ENCODE data around the gene TNIK.
A peak's percentile ranks its signal among the peaks of the same experiment; 100 is the strongest.

The TNIK gene

DNA sequence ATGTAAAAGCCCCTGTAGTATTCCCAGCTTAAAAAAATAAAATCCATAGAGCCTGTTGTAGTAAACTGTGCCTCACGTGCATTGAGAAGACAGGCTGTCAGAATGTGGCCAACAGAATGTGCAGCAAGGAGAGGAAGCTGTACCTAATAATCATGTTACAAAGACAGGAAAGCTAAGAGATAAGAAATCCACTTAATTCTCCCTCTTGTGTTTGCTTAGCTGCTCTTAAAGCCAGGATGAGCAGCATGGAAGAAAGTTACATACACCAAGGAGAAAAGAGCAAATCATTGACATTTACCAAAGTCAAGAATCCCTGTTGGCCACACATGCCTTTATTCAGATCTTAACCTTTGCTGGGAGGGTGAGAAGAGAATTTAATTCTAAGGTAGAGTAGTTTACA is 85.9 kb downstream of the TNIK start:
- Histone ChIP-seq H3K36me3 (ENCODE audit: insufficient read depth, low read length) (no peaks in the 10 kb centered on the region), H3K4me3 (ENCODE audit: low read length, poor library complexity, severe bottlenecking) (no peak overlapping the region), H4K20me1 (ENCODE audit: insufficient read depth, low read length, poor library complexity, severe bottlenecking) (peaks cover 13% of the 10 kb centered on the region), H3K27me3 (ENCODE audit: insufficient read depth, low read length, poor library complexity, severe bottlenecking) (no peaks in the 10 kb centered on the region), H3F3A (ENCODE audit: low read depth) (no peaks in the 10 kb centered on the region), H2AFZ (ENCODE audit: low read length) (no peak overlapping the region), H3K9ac (ENCODE audit: low read depth, low read length, poor library complexity, severe bottlenecking) (peak overlapping the region; percentile 3), H3K9me2 (replicated peaks; ENCODE audit: low read depth, low read length) (no peaks in the 10 kb centered on the region), H3K9me3 (ENCODE audit: insufficient read depth, low read depth, low read length) (no peaks in the 10 kb centered on the region), H3K79me2 (ENCODE audit: insufficient read depth, low read length) (peaks cover 91% of the 10 kb centered on the region), H3K4me1 (ENCODE audit: insufficient read depth, low read length, poor library complexity, severe bottlenecking) (peaks cover 26% of the 10 kb centered on the region), H3K4me2 (ENCODE audit: low read depth, low read length, poor library complexity, severe bottlenecking) (no peak overlapping the region)
- TF ChIP-seq, protein P1, sequence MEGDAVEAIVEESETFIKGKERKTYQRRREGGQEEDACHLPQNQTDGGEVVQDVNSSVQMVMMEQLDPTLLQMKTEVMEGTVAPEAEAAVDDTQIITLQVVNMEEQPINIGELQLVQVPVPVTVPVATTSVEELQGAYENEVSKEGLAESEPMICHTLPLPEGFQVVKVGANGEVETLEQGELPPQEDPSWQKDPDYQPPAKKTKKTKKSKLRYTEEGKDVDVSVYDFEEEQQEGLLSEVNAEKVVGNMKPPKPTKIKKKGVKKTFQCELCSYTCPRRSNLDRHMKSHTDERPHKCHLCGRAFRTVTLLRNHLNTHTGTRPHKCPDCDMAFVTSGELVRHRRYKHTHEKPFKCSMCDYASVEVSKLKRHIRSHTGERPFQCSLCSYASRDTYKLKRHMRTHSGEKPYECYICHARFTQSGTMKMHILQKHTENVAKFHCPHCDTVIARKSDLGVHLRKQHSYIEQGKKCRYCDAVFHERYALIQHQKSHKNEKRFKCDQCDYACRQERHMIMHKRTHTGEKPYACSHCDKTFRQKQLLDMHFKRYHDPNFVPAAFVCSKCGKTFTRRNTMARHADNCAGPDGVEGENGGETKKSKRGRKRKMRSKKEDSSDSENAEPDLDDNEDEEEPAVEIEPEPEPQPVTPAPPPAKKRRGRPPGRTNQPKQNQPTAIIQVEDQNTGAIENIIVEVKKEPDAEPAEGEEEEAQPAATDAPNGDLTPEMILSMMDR (conservative IDR thresholded peaks at IDR 0.05; ENCODE audit: low read length) = no peak
- TF ChIP-seq EZH2phosphoT487 (IDR thresholded peaks at IDR 0.05; ENCODE audit: borderline replicate concordance) = no peak

DNA sequence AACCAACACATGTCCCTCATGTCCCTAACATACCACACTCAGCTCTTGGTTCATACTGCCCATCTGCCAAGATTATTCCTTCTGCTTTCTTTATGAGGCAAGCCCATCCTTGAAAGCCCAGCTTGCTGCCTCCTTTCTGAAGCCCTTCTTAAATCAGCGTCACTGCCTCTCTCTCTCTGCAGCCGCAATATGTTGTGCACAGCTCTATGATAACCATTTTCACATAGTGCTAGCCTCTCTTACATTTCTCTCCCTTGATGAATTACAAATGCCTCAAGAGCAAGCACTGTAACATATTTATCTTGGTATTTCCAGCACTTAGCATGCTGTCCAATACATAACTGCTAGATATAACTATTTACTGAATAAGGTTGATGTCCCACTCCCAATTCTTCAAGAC is 86.5 kb downstream of the TNIK start:
- H3F3A ChIP-seq (ENCODE audit: low read depth) = no peaks in the 10 kb centered on the region
- H3K9ac ChIP-seq (ENCODE audit: low read depth, low read length, poor library complexity, severe bottlenecking) = peak overlapping the region; percentile 3
- H3K4me1 ChIP-seq (ENCODE audit: insufficient read depth, low read length, poor library complexity, severe bottlenecking) = peaks cover 26% of the 10 kb centered on the region
- H3K36me3 ChIP-seq (ENCODE audit: insufficient read depth, low read length) = 0 out of 2 replicates have a peak, but pooled peaks cover under 1% of the 10 kb centered on the region
- H4K20me1 ChIP-seq (ENCODE audit: insufficient read depth, low read length, poor library complexity, severe bottlenecking) = peaks cover 13% of the 10 kb centered on the region
- no peaks in the 10 kb centered on the region for H3K9me3 ChIP-seq (ENCODE audit: insufficient read depth, low read depth, low read length)
- H3K27me3 ChIP-seq (ENCODE audit: insufficient read depth, low read length, poor library complexity, severe bottlenecking) = no peaks in the 10 kb centered on the region
- H3K4me2 ChIP-seq (ENCODE audit: low read depth, low read length, poor library complexity, severe bottlenecking) = no peak overlapping the region
- H3K9me2 ChIP-seq (replicated peaks; ENCODE audit: low read depth, low read length) = no peaks in the 10 kb centered on the region
- TF ChIP-seq, protein P1 (conservative IDR thresholded peaks at IDR 0.05; ENCODE audit: low read length) = no peak
- TF ChIP-seq EZH2phosphoT487 (IDR thresholded peaks at IDR 0.05; ENCODE audit: borderline replicate concordance) = no peak
- no peak overlapping the region for H3K4me3 ChIP-seq (ENCODE audit: low read length, poor library complexity, severe bottlenecking)
- no peak overlapping the region for H2AFZ ChIP-seq (ENCODE audit: low read length)
- peaks cover 95% of the 10 kb centered on the region for H3K79me2 ChIP-seq (ENCODE audit: insufficient read depth, low read length)

DNA sequence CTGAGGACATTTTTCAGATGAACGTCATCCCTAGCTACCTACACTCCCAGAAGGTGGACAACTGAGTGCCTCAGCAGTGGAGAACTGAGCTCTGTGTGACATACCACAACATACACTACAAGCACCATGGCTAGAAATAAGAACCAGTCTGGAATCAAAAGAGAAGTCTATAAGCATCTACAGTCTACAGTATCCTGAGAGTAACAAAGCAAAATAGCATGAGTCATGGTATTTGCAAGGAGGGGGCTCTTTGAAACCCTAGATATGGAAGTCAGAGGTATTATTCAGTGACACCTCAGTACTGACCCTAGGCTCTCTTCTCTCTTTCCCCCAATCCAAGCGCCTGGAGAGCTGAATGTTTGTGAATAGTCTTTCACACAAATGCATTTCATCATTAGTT is 87.5 kb downstream of the TNIK start:
- H3K4me1 ChIP-seq (ENCODE audit: insufficient read depth, low read length, poor library complexity, severe bottlenecking) = peaks cover 26% of the 10 kb centered on the region
- no peaks in the 10 kb centered on the region for H3K9me2 ChIP-seq (replicated peaks; ENCODE audit: low read depth, low read length)
- H3K4me3 ChIP-seq (ENCODE audit: low read length, poor library complexity, severe bottlenecking) = no peak overlapping the region
- H3F3A ChIP-seq (ENCODE audit: low read depth) = no peaks in the 10 kb centered on the region
- peaks cover 97% of the 10 kb centered on the region for H3K79me2 ChIP-seq (ENCODE audit: insufficient read depth, low read length)
- 0 out of 2 replicates have a peak, but pooled peaks cover 10% of the 10 kb centered on the region for H3K36me3 ChIP-seq (ENCODE audit: insufficient read depth, low read length)
- H3K4me2 ChIP-seq (ENCODE audit: low read depth, low read length, poor library complexity, severe bottlenecking) = no peak overlapping the region
- TF ChIP-seq EZH2phosphoT487 (IDR thresholded peaks at IDR 0.05; ENCODE audit: borderline replicate concordance) = no peak
- TF ChIP-seq, protein P1 (conservative IDR thresholded peaks at IDR 0.05; ENCODE audit: low read length) = no peak
- no peaks in the 10 kb centered on the region for H3K27me3 ChIP-seq (ENCODE audit: insufficient read depth, low read length, poor library complexity, severe bottlenecking)
- no peaks in the 10 kb centered on the region for H3K9me3 ChIP-seq (ENCODE audit: insufficient read depth, low read depth, low read length)
- no peak overlapping the region for H3K9ac ChIP-seq (ENCODE audit: low read depth, low read length, poor library complexity, severe bottlenecking)
- H4K20me1 ChIP-seq (ENCODE audit: insufficient read depth, low read length, poor library complexity, severe bottlenecking) = peaks cover 9% of the 10 kb centered on the region
- H2AFZ ChIP-seq (ENCODE audit: low read length) = no peak overlapping the region

All from Loucy (cell line).